ENCODE results near the gene IL20RA. TPM values are rescaled to one million over a fixed set of nuclear protein-coding genes. Genes with fewer than 3 reads are reported as not detected.

Gene IL20RA
- polyA plus RNA-seq, 1 of the 3 experiments (the other 2 are of a cell fraction), result 0.10 TPM

DNA sequence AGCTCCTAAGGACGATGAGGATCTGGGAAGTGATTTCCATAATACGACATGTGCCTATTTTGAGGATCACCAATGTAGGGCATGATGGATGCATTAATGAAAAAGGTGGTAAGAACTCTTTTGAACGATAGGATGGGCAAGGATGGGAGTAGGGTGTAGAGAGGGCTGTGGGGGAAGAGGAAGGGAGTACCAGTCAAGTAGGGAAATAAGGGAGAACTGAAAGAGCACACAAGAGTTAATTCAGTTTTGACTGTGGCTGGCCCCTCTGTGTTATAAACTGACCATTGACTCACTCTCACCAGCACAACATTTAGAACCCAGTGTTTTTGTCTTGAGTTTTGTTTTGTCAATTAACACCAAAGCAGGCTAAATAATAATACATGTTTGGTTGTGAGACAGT is 89.6 kb downstream of the IL20RA start:
- no peaks in the 10 kb centered on the region for H3K9me3 ChIP-seq
- H3K4me2 ChIP-seq, result no peak overlapping the region
- DNase-seq, result no peak
- H3K9me2 ChIP-seq, result no peaks in the 10 kb centered on the region
- H3K4me3 ChIP-seq (ENCODE audit: low read depth in 2 of 2, low read length in 1 of 2), result no peak overlapping the region
- H3K27ac ChIP-seq (ENCODE audit: low read depth in 2 of 2, low read length in 1 of 2), result peak overlapping the region in 1 of 2 experiments; percentile 29; a peak in 1 of 4 replicates
- no peaks in the 10 kb centered on the region for H4K20me1 ChIP-seq (ENCODE audit: insufficient read depth)
- H3K79me2 ChIP-seq (ENCODE audit: insufficient read depth), result no peaks in the 10 kb centered on the region
- TF ChIP-seq, protein P1, sequence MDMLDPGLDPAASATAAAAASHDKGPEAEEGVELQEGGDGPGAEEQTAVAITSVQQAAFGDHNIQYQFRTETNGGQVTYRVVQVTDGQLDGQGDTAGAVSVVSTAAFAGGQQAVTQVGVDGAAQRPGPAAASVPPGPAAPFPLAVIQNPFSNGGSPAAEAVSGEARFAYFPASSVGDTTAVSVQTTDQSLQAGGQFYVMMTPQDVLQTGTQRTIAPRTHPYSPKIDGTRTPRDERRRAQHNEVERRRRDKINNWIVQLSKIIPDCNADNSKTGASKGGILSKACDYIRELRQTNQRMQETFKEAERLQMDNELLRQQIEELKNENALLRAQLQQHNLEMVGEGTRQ (IDR thresholded peaks at IDR 0.05; ENCODE audit: borderline replicate concordance, low read depth, low read length), result no peak
- TF ChIP-seq, protein P2, sequence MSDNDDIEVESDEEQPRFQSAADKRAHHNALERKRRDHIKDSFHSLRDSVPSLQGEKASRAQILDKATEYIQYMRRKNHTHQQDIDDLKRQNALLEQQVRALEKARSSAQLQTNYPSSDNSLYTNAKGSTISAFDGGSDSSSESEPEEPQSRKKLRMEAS (IDR thresholded peaks at IDR 0.05; ENCODE audit: low read depth), result no peak
- TF ChIP-seq RFX5 (IDR thresholded peaks at IDR 0.05; ENCODE audit: low read length), result no peak
- no peak for TF ChIP-seq SIN3A (IDR thresholded peaks at IDR 0.05; ENCODE audit: borderline replicate concordance, low read depth, low read length)
- TF ChIP-seq ELF1 (IDR thresholded peaks at IDR 0.05), result no peak
- TF ChIP-seq MEF2A (IDR thresholded peaks at IDR 0.05; ENCODE audit: borderline replicate concordance, low read depth), result no peak
- TF ChIP-seq, protein P3, sequence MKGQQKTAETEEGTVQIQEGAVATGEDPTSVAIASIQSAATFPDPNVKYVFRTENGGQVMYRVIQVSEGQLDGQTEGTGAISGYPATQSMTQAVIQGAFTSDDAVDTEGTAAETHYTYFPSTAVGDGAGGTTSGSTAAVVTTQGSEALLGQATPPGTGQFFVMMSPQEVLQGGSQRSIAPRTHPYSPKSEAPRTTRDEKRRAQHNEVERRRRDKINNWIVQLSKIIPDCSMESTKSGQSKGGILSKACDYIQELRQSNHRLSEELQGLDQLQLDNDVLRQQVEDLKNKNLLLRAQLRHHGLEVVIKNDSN (IDR thresholded peaks at IDR 0.05; ENCODE audit: borderline replicate concordance, low read depth), result no peak
- TF ChIP-seq, protein P4, sequence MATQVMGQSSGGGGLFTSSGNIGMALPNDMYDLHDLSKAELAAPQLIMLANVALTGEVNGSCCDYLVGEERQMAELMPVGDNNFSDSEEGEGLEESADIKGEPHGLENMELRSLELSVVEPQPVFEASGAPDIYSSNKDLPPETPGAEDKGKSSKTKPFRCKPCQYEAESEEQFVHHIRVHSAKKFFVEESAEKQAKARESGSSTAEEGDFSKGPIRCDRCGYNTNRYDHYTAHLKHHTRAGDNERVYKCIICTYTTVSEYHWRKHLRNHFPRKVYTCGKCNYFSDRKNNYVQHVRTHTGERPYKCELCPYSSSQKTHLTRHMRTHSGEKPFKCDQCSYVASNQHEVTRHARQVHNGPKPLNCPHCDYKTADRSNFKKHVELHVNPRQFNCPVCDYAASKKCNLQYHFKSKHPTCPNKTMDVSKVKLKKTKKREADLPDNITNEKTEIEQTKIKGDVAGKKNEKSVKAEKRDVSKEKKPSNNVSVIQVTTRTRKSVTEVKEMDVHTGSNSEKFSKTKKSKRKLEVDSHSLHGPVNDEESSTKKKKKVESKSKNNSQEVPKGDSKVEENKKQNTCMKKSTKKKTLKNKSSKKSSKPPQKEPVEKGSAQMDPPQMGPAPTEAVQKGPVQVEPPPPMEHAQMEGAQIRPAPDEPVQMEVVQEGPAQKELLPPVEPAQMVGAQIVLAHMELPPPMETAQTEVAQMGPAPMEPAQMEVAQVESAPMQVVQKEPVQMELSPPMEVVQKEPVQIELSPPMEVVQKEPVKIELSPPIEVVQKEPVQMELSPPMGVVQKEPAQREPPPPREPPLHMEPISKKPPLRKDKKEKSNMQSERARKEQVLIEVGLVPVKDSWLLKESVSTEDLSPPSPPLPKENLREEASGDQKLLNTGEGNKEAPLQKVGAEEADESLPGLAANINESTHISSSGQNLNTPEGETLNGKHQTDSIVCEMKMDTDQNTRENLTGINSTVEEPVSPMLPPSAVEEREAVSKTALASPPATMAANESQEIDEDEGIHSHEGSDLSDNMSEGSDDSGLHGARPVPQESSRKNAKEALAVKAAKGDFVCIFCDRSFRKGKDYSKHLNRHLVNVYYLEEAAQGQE (IDR thresholded peaks at IDR 0.05; ENCODE audit: low read depth, low read length), result no peak
- TF ChIP-seq YY1 (IDR thresholded peaks at IDR 0.05; ENCODE audit: low read depth), result no peak
- TF ChIP-seq TEAD4 (IDR thresholded peaks at IDR 0.05; ENCODE audit: borderline replicate concordance, insufficient read depth), result no peak
- TF ChIP-seq, protein P5, sequence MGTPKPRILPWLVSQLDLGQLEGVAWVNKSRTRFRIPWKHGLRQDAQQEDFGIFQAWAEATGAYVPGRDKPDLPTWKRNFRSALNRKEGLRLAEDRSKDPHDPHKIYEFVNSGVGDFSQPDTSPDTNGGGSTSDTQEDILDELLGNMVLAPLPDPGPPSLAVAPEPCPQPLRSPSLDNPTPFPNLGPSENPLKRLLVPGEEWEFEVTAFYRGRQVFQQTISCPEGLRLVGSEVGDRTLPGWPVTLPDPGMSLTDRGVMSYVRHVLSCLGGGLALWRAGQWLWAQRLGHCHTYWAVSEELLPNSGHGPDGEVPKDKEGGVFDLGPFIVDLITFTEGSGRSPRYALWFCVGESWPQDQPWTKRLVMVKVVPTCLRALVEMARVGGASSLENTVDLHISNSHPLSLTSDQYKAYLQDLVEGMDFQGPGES (IDR thresholded peaks at IDR 0.05; ENCODE audit: low read depth, low read length), result no peak
- TF ChIP-seq, protein P6, sequence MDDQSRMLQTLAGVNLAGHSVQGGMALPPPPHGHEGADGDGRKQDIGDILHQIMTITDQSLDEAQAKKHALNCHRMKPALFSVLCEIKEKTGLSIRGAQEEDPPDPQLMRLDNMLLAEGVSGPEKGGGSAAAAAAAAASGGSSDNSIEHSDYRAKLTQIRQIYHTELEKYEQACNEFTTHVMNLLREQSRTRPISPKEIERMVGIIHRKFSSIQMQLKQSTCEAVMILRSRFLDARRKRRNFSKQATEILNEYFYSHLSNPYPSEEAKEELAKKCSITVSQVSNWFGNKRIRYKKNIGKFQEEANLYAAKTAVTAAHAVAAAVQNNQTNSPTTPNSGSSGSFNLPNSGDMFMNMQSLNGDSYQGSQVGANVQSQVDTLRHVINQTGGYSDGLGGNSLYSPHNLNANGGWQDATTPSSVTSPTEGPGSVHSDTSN (IDR thresholded peaks at IDR 0.05), result no peak
- no peak for TF ChIP-seq MXI1 (IDR thresholded peaks at IDR 0.05; ENCODE audit: low read depth, low read length)
- no peak overlapping the region for H3K9ac ChIP-seq
- no peak overlapping the region for H2AFZ ChIP-seq (ENCODE audit: low read depth)
- no peaks in the 10 kb centered on the region for H3K36me3 ChIP-seq (replicated peaks in 1 of 2; ENCODE audit: control insufficient read depth in 1 of 2, insufficient read depth in 2 of 2, low read length in 1 of 2)
- no peaks in the 10 kb centered on the region for H3F3A ChIP-seq (replicated peaks; ENCODE audit: insufficient read depth)
- H3K4me1 ChIP-seq (ENCODE audit: control insufficient read depth in 1 of 2, insufficient read depth in 2 of 2, low read depth in 1 of 2, low read length in 1 of 2), result peaks cover 0 to 18% of the 10 kb centered on the region in 2 experiments; a peak in 3 of 4 replicates
- 66% methylated on average over 3 of the region's 3 CpGs for WGBS (ENCODE audit: low lambda C conversion rate)
- ChIA-PET POLR2A (interaction anchor here (1.6 kb wide), 1 partner anchor 33 kb away, joined by 3 read pairs; the partner anchor contains the start of gene SLC35D3), CTCF (interaction anchor here (1.3 to 1.5 kb wide), 2 partner anchors 33 to 76 kb away, joined by 3 read pairs; partner anchors contain the start of gene SLC35D3)
- H3K27me3 ChIP-seq (ENCODE audit: insufficient read depth), result no peaks in the 10 kb centered on the region

All from SK-N-SH (cell line).